HG03354 (cell line): ENCODE results near the gene CTIF.
A peak's percentile ranks its signal among the peaks of the same experiment; 100 is the strongest.

Experiments used
- ATAC-seq: cut with Tn5 transposase; IDR thresholded peaks from one replicate; pipeline ENCODE4 v1.9.1; 2021; ENCODE audit warnings: mild to moderate bottlenecking; ENCODE audit not compliant: unreplicated experiment, poor library complexity, severe bottlenecking

CTIF gene

GRCh38 chr18:48531082-48531403 lies 7.8 kb upstream of the CTIF start:
- no peak for ATAC-seq

GRCh38 chr18:48531908-48532307 lies 6.9 kb upstream of the CTIF start:
- ATAC-seq: no peak

GRCh38 chr18:48533340-48534070 lies 5.3 kb upstream of the CTIF start:
- ATAC-seq: no peak

GRCh38 chr18:48534364-48534763 lies 4.5 kb upstream of the CTIF start:
- ATAC-seq: no peak

GRCh38 chr18:48535956-48536355 lies 2.9 kb upstream of the CTIF start:
- ATAC-seq: no peak

GRCh38 chr18:48536516-48536915 lies 2.3 kb upstream of the CTIF start:
- no peak for ATAC-seq

- ATAC-seq: no peak
Observed at GRCh38 chr18:48539406-48540250, 797 bp downstream of the CTIF start.

- ATAC-seq: peak; percentile 43
Observed at GRCh38 chr18:48540251-48541025, 1.6 kb downstream of the CTIF start.

GRCh38 chr18:48541026-48541746 lies 2.4 kb downstream of the CTIF start:
- ATAC-seq: peak; percentile 48

- no peak for ATAC-seq
Observed at GRCh38 chr18:48541747-48542400, 3.0 kb downstream of the CTIF start.

- no peak for ATAC-seq
Observed at GRCh38 chr18:48542513-48543181, 3.8 kb downstream of the CTIF start.

GRCh38 chr18:48543228-48543627 lies 4.4 kb downstream of the CTIF start:
- no peak for ATAC-seq

GRCh38 chr18:48544116-48544515 lies 5.3 kb downstream of the CTIF start:
- no peak for ATAC-seq

GRCh38 chr18:48544661-48545415 lies 6.0 kb downstream of the CTIF start:
- no peak for ATAC-seq

GRCh38 chr18:48545757-48546321 lies 7.0 kb downstream of the CTIF start:
- ATAC-seq: no peak

GRCh38 chr18:48546396-48546795 lies 7.6 kb downstream of the CTIF start:
- ATAC-seq: no peak

GRCh38 chr18:48547531-48547981 lies 8.7 kb downstream of the CTIF start:
- ATAC-seq: no peak
